ENCODE measurements around the gene PRIM1.
"Not testable (repeated sequence)": the region's sequence is repeated elsewhere in the genome, so short reads cannot be mapped to it uniquely, and the experiment has no call there.

The PRIM1 gene

GRCh38 chr12:56716933-56717880 lies 34.9 kb downstream of the PRIM1 start:
- no peak for DNase-seq

DNA sequence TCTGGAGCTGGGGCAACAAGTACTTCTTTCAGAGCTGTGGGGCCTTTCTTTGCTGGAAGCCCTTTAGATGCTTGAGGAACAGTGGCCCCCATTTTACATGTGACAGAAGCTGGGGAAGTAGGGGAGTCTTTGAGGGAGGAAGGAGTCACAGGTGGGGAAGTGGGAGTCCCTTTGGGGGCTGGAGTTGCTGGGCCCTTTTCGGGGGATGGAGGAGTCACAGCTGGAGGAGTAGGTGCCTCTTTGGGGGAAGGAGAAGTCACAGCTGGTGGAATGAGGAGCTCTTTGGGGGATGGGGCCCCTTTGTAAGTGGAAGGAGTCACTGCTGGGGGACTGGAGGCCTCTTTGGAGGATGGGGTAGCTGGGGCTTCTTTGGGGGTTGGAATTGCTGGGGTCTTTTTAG lies 35.7 kb downstream of the PRIM1 start:
- no peak for DNase-seq

- DNase-seq = no peak
These were observed 36.3 kb downstream of the PRIM1 start for GRCh38 chr12:56715798-56716197.

DNA sequence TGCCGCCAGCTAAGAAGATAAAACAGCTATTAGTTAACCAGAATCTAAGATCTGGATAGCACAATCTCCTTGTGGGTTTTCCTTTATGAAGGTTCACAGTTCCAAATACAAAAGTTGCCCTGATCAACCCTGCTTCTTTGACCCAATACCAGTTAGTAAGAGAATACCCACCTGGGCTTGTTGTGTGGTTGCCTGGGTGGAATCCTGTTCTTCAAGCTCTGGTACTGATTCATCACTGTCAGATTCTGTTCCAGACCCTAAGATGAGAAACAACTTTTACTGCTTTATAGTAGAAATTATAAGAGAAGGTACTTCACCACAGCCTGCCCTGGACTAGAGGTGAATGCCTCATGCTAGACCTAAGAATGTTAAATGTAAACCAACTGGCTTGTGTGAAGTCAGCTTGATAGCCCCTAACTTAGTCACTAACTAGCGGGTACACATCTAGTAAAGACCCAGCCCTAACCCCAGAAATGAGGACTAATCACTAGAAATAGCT lies 37.6 kb downstream of the PRIM1 start:
- DNase-seq = no peak

DNA sequence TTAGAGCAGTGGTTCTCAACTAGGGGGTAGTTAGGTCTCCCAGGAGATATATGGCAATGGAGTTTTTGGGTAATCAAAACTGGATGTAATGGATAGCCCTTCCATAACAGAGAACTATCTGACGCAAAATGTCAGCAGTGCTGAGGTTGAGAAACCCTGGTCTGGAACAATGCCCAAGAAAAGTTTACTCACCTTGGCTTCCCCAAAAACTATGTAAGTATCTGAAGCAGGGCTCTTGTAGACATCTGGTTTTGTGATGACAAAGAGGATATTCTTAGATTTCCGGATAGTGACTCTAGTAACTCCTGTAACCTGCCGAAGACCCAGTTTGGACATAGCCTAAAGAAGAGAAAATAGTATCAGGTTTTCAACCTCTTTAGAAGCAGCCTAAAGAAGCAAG lies 38.8 kb downstream of the PRIM1 start:
- no peak for DNase-seq

GRCh38 chr12:56709759-56710376 lies 42.3 kb downstream of the PRIM1 start:
- no peak for DNase-seq

- not testable (repeated sequence) for DNase-seq
These were observed 47.6 kb downstream of the PRIM1 start for GRCh38 chr12:56704522-56704921.

GRCh38 chr12:56699020-56699661 lies 53.0 kb downstream of the PRIM1 start:
- DNase-seq = no peak

GRCh38 chr12:56695327-56696101 lies 56.6 kb downstream of the PRIM1 start:
- DNase-seq = no peak

DNA sequence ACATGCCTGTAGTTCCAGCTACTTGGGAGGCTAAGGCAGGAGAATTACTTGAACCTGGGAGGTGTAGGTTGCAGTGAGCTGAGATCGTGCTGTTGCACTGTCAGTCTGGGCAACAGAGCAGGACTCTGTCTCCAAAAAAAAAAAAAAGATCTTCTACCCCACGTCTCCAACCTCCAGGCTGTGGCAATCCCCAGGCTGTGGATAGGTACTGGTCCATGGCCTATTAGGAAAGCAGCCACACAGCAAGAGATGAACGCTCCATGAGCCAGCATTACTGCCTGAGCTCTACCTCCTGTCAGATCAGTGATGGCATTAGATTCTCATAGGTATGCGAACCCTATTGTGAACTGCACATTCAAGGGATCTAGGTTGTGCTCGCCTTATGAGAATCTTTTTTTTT lies 58.0 kb downstream of the PRIM1 start:
- no peak for DNase-seq

- no peak for DNase-seq
These were observed 63.3 kb downstream of the PRIM1 start for GRCh38 chr12:56688846-56689109.

- peak; percentile 97 for DNase-seq
These were observed 63.8 kb downstream of the PRIM1 start, which contains the start of gene PTGES3 for GRCh38 chr12:56688129-56688845. Gene PTGES3 (minus strand): TSS chr12:56688284. CDS start chr12:56687999, 285 bp downstream.

DNA sequence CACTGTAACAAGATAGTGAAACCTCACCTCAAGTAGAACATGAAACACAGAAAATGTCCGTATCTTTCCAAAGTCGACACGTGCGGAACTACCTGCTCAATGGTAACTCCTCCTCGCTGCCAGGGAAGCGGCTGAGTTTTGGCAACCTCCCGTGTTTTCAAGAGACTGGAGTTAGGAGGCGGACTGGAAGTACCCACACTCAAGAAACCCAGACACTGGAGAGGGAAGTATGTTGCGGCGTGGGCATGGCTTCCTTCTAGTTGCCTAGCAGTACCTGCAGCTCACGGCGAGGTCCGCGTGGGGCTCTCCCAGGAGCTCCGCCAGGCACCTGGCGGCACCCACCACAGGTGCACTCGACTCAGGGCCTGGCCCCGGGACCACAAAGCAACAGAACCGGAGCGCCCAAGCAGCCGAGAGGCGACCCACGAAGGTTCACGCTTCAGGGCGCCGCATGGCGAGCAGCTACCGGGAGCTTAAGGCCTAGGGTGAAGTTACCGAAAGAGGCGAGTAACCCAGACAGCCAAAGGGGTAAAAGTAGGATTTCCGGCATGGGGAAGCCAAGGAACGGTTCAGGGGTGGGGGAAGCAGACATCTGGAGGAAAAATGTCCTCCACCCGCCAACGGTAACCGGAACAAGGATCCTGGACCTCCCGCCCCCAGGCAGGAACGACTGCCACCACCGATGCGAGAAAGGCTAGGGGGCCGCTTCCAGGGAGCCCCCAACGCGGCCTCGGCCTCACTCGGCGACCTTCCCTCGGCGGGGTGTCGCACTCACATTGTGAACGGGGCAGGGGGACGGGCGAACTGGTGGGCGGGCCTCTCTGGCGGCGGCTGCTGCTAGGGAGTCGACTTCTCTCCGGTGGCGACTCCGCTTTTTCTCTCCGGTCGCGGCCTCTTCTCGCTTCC lies 64.6 kb downstream of the PRIM1 start:
- peak; percentile 60 for DNase-seq

GRCh38 chr12:56684745-56685359 lies 67.3 kb downstream of the PRIM1 start:
- no peak for DNase-seq

DNA sequence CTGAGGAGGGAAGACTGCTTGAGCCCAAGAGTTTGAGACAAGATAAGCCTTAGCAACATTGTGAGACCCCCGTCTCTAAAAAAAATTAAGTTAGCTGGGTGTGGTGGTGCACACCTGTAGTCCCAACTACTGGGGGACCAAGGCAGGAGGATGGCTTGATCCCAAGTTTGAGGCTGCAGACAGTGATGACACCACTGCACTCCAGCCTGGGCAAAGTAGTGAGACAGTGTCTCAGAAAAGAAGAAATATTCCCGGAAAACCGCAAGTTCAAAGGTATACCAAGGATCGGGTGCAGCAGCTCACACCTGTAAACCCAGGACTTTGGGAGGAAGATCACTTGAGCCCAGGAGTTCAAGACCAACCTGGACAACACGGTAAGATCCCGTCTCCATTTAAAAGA lies 69.8 kb downstream of the PRIM1 start:
- DNase-seq = no peak

All from stimulated activated CD4-positive, alpha-beta T cell treated with anti-CD3 and anti-CD28 coated beads, Interleukin-4, amount 100 ng/mL, for 1 hour (primary cell).